Endothelial cell of hepatic sinusoid (primary cell): ENCODE data around the gene RALA.
"Not testable (repeated sequence)": the region's sequence is repeated elsewhere in the genome, so short reads cannot be mapped to it uniquely, and the experiment has no call there.

Source experiments
- in situ Hi-C: cut with HindIII; loops from 2 replicates; pipeline ENCODE4 v1.10.0; 2017; ENCODE audit warnings: low sequenced_read_pairs

Gene RALA

DNA sequence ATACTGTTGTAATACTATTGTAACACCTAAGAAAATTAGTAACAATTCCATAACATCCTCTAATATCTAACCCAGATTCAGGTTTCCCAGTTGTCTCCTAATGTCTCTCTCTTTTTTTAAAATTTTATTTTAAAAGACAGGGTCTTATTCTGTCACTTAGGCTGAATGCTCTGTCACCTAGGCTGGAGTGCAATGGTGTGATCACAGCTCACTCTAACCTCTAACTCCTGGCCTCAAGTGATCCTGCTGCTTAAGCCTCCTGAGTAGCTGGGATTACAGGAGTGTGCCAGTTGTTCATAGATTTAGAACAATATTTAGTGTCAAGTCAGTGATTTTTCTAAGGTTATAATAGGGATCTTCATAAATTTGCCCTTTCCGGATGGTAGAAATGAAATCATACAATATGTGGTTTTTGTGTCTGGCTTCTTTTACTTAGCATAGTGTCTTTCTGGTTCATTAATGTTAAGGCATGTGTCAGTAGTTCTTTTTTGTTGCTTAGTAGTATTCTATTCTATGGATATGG is 14.7 kb downstream of the RALA start:
- in situ Hi-C loops: no loop called here

DNA sequence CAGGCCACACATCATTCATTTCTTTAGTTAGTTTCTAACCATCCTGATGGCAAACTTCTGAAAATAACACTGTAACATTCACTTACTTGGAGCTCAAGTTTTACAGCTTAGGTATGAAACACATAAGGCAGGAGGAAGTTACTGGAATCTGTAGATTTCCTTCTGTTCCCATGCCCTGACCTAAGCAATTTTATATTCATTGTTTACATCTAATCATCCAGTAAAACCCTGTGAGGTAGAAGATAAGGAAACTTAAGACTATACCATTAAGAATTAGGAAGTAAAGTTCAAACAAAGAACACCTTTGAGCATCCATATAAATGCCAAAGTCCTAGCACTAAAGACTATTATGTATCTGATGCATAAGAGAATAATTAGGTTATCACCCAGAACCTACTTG is 19.5 kb downstream of the RALA start:
- in situ Hi-C loops: no loop called here

DNA sequence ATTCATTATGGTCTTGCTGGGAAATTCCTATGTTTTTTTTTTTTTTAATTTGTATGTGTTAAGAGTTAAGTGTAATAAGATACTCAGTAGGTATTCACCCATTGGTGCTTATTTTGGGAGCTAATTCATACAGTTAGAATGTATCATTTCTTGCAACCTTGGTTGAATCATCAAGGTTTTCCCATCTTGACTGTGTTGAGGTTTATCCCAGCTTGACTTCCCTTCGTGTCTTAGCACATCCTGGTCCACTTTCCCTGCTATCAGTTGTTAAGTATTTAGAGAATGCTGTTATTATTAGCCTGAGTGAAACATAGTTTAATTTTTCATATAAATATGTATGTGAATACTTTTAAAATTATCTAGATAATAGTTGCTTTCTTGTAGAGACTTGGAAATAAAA is 20.8 kb downstream of the RALA start:
- in situ Hi-C loops: no loop called here

DNA sequence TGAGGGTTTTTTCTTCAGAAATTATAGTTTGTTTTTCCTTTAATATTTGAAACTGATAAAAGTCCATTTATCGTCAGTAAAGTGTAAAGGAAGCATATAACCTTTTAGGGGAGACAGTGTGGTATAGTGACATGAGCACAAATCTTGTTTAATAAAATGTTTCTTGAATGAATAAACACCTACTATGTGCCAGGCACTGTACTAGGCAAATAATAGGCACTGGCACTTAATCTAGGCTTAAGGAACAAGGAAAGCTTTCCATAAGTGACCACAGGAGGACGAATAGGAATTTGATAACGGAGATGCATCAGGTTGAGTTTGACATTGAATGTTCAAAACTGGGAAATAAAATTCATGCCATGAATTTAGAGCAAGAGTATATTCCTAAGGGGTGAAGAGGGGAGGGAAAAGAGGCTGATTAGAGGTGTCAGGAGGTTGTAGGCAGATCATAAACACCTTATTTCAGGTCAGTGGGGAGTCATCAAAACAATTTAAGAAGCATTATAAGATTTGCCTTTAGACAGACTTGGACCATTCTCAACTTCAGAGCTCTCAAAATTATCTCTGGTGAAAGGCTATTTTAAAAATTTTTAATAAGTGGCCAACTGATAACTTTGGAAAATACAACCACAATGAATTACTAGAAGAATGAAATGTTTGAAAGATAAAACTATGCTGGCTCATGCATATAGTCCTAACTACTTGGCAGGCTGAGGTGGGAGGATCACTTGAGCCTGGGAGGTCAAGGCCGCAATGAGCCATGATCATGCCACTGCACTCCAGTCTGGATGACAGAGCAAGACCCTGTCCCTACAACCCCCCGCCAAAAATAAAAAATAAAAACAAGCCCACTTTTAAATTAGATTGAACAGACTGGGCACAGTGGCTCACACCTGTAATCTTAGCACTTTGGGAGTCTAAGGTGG is 22.4 kb downstream of the RALA start:
- in situ Hi-C loops: no loop called here

DNA sequence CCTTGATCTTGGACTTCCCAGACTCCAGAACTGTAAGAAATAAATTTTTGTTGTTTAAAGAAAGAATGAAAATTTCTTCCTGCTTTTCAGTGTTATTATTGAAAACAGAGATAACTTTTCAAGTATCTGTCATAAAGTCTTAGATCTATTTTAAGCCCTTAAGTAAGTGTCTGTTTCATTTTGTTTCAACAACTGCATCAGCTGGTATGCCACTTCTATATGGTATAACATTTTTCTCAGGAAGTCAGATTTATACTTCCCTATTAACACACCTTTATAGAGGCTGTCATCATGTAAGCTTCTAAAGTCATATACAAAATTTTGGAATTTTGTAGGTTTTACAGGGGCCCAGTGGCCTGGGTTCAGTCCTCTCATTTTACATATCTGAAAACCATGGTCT is 24.4 kb downstream of the RALA start:
- in situ Hi-C loops: no loop called here

DNA sequence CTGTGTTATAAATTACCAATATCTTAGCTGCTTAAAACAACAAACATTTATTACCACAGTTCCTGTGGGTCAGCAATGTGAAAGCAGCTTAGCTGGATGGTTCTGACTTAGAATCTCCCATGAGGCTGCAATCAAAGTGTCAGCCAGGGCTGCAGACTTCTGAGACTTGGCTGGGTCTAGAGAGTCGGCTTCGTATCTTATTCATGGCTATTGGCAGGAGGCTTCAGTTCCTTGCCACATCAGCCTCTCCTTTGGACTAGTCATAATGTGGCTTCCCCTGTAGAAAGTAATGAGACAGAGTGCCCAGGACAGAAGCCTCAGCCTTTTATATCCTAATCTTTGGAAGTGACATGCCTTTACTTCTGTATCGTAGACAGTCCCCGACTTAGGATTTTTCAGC is 27.3 kb downstream of the RALA start:
- in situ Hi-C loops: no loop called here

DNA sequence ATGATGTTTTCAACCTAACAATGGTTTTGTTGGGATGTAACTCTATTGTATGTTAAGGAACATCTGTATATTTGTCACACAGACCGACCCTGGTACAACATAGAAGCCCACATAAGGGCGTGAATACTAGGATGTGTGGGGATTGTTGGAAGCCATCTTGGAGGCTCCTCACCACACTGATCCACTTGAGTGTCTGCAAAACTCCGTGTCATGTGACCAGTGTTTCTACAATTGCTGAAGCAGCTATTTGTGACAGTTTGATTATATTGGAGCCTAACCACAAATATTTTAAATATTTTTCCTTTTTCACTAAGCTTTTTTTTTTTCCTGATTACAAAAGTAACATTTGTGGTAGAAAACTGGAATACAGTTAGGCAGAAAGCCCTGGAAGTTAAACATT is 27.9 kb downstream of the RALA start:
- in situ Hi-C loops: no loop called here

DNA sequence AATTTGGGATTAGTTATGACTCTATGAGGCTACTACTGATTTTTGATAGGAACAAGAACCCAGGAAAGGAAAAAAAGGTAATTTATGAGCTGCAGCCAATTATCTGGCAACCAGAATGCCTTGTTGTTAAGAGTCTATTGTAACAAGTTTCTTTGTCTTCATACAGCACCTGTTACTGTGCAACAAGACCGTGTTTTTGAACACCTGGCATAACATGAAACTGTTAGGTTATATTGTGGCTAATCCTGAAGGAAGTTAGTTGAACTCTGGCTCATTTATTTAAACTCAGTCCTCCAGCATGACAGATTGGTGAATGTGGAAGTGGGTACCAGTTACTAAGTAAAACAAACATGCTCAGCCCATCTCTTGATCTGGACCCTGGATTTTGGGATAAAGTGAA is 33.0 kb downstream of the RALA start:
- in situ Hi-C loops: no loop called here

DNA sequence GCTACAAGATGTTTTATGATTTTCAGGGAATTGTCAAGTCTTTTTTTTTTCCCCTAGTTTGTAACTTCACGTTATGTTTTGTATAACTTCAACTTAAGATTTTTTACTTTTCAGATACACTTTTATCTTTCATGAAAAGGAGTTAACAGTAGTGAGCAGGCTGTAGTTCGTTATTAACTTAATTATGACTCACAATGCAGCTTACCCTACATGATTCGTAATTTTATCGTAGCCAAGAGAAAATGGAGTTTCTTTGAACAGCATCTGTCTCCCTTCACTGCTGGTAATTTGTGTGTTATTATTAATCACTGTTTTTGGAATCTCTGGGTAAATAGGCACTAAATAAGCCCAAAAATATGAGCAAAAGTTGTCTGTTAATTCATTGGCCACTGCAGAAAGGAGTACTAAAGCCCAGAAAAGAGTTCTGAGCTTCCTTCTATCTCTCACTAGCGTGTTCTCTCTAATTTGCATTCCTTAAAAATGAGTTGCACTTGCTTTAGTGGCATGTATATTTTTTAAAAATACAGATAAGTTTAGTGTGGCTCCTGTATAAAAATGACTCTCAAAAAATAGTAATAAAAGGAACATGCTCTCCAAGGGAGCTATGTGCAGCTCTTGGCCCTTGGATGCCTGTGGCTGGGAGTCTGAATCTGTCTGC is 36.1 kb downstream of the RALA start:
- in situ Hi-C loops: no loop called here

DNA sequence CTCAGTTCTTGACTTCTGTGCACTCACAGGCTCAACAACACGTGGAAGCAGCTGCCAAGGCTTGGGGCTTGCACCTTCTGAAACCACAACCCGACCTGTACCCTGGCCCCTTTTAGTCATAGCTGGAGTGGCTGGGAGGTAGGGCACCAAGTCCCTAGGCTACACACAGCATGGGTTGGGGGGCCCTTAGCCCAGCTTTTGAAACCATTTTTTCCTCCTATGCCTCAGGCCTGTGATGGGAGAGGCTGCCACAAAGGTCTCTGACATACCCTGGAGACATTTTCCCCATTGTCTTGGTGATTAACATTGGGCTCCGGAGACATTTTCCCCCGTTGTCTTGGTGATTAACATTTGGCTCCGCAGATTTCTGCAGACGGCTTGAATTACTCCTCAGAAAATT is 38.6 kb downstream of the RALA start:
- in situ Hi-C loops: no loop called here

DNA sequence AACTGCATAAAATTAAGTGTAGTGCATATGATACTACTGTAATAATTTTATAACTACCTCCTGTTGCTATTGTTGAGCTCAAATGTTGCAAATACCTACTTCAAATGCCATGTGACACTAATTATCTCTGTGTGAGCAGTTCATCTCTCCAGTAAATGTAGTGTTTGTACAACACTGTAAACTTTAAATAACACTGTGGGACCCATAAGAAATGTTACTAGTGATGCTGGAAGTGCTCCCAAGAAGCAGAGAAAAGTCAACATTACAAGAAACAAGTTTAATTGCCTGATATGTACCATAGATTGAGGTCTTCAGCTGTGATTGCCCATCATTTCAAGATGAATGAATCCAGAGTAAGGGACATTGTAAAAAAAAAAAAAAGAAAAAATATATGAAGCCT is 39.9 kb downstream of the RALA start:
- in situ Hi-C loops: no loop called here

DNA sequence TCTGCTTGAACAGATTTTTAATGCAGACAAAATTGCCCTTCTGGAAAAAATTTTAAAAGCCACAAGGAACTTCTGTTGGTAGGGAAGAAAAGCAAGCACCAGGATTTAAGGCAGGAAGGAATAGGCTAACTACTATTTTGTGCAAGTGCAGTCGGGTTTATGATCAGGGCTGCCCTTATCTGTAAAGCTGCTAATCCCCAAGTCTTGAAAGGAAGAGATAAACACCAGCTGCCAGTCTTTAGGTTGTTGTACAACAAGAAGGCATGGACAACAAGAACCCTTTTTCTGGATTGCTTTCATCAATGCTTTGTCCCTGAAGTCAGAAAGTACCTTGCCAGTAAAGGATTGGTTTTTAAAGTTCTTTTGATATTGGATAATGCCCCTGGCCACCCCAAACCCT is 40.7 kb downstream of the RALA start:
- in situ Hi-C loops: no loop called here

DNA sequence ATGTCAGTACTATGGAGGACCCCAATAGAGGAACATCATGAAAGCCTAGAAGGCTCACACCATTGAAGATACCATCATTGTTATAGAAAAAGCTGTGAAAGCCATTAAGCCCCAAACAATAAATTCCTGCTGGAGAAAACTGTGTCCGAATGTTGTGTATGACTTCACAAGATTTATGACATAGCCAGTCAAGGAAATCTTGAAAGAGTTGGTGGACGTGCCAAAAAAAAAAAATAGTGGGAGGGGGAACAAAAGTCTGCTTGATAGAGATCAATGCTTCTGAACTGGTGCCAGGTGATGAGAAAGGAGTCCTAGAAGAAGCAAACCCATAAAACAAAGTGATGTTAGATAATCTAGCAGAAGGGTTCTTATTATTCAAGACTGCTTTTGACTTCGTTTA is 41.2 kb downstream of the RALA start:
- in situ Hi-C loops: no loop called here

DNA sequence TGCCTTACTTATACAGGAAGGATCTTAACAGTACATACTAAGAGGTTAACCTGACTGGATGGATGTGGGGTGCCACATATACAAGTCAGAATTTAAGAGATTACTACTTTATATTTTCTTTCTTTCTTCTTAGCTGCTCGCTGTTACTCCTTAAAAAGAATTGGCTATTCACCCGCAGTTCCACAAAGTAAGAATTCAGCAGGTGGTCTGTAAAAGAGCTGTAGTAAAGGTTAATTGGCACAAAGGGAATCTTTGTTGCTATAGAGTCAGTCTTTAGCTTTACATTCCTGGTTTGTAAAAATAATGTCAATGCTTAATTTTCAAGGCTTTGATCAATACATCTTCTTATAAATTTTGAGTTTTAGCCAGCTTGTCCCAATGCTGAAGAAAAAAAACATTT is 43.2 kb downstream of the RALA start:
- in situ Hi-C loops: no loop called here

DNA sequence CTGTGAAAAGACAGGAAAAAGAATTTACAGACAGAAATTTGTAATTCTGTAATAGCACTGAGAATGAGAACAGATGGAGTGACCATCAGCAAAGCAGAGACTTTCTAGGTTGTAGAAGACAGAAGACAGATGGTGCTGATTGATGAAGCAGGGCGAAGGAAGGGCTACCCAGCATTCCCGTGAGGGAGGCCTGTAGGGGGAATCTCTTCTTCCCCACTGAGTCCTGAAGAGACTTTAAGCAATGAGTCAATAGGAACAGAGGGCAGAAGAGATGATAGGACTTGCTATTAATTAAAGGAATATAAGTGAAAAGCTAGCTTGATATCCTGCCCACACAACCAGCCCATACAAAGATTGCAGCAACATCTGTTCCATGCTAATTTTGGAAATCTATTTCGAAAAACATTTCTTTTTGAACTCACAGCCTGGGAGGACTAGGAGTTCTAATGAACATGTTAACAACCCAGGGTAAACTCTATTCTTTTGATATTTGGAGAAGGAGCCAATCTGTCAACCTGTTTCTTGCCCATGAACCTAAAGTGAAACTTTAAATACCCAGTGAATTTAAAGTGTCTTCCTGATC is 44.1 kb downstream of the RALA start:
- in situ Hi-C loops: no loop called here

DNA sequence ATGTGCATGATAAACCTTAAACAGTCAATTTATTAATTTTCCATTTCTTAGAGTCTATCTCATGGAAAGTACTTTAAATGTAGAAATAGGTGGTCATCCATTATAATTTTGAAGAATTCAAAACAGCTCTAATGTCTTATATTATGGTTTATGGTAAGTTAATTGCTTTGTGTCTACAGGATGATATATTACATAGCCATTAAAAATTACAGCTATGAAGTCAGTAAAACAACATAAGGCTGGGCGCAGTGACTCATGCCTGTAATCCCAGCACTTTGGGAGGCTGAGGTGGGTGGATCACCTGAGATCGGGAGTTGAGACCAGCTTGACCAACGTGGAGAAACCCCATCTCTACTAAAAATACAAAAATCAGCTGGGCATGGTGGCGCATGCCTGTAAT is 44.9 kb downstream of the RALA start:
- in situ Hi-C loops: not testable (repeated sequence)

DNA sequence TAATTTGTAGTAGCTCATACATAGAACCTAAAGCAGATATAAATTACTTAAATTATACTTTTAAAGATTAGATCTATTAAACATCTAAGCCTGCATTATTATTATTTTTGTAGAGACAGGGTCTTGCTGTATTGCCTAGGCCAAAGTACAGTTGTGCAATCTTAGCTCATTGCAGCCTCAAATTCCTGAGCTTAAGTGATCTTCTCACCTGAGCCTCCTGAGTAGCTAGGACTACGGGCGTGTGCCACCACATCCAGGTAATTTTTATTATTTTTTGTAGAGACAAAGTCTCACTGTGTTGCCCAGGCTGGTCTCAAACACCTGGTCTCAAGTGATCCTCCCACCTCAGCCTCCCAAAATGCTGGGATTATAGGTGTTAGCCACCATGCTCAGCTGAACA is 46.7 kb downstream of the RALA start:
- in situ Hi-C loops: no loop called here

DNA sequence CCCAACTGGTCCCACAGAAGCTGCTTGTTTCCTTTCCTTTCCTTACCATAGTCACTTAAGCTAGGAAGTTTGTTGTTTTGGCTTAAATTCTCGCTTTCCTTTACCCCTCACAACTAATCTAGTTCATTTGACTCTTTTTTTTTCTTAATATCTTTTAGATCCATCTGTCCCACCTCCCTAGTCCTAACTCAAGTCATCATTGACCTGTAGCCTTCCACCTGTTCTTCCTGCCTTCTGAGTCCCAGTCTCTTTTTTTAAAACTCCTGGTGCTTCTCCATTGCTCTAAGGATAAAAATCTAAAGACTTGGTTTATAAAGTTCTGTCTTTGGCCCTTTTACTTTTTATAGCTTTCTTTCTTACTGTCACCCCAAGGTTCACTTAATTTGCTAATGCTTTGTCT is 47.6 kb downstream of the RALA start:
- in situ Hi-C loops: no loop called here

DNA sequence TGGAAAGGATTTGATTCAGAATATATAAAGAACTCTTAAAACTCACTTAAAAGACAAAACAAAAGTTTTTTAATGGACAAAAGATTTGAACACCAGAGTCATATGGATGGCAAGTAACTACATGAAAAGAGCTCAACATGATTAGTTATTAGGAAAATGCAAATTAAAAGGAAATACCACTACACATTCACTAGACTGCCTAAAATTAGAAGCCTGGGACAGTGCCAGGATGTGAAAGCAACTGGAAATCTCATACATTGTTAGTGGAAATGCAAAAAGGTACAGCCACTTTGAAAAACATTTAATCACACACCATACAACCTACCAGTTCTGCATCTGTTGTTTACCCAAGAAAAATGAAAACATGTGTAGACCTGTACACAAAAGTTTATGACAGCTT is 48.8 kb downstream of the RALA start:
- in situ Hi-C loops: no loop called here

DNA sequence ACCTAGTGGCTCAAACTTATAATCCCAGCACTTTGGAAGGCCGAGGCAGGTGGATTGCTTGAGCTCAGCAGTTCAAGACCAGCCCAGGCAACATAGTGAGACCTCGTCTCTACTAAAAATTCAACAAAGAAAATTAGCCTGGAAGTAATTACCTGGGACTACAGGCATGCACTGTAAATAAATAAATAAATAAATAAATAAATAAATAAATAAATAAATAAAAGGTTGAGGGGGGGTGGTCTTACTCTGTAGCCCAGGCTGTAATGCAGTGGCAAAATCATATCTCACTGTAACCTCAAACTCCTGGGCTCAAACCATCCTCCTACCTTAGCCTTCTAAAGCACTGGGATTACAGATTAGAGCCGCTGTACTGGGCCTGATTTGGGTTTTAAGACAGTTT is 50.5 kb downstream of the RALA start:
- in situ Hi-C loops: no loop called here

DNA sequence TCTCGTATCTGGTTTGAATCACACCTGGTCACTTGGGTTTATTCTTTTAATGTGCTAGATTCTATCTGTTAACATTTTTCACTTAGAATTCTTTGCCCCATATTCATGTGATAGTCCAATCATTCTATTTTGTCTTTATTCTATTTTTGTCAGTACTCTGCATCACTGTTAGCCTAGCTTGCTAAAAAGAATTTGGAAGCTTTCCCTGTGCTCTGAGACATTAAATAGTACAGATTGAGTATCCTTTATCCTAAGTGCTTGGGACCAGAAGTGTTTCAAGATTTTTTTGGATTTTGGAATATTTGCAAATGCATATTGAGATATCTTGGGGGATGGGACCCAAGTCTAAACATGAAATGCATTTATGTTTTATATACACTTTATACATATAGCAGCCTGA is 51.0 kb downstream of the RALA start:
- in situ Hi-C loops: no loop called here

DNA sequence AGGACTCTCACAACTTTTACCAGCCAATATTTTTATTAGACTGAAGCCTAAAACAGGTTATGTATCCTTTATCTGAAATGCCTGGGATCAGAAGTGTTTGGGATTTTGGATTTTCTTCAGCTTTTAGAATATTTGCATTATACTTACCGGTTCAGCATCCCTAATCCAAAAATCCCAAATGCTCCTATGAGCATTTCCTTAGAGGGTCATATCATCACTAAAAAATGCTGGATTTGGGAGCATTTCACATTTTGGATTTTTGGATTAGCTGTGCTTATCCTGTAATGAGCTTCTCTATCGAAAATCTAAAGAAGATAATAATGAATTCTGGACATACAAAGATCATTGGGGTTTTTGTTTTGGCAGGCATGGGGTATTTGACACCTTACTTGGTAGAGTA is 53.0 kb downstream of the RALA start:
- in situ Hi-C loops: no loop called here
